H9 (cell line): ENCODE data around the gene ABCD4. TPM values are rescaled to one million over a fixed set of nuclear protein-coding genes. Genes with fewer than 3 reads are reported as not detected.
A peak's percentile ranks its signal among the peaks of the same experiment; 100 is the strongest.

ENCODE experiments used
- DNase-seq: peaks from one replicate; pipeline ENCODE4 v3.0.0-alpha.2; 2017
- H2AFZ ChIP-seq: one replicate; pipeline ENCODE4 v1.6.1; 2013; ENCODE audit warnings: mild to moderate bottlenecking, low read length, control low read depth, moderate library complexity
- H2AK5ac ChIP-seq: 2 replicates; pipeline ENCODE4 v1.6.1; 2013; ENCODE audit warnings: low read length, control low read depth, mixed read lengths; ENCODE audit not compliant: insufficient read length
- H2BK120ac ChIP-seq: one replicate; pipeline ENCODE4 v1.6.1; 2013; ENCODE audit warnings: low read depth, mild to moderate bottlenecking, low read length, control low read depth, inconsistent platforms; ENCODE audit not compliant: poor library complexity, severe bottlenecking
- H2BK12ac ChIP-seq: 2 replicates; pipeline ENCODE4 v1.6.1; 2013; ENCODE audit warnings: low read length, control low read depth, mixed read lengths, low read depth; ENCODE audit not compliant: insufficient read length
- H2BK15ac ChIP-seq: 2 replicates; pipeline ENCODE4 v1.6.1; 2013; ENCODE audit warnings: low read depth, low read length, control low read depth
- H2BK20ac ChIP-seq: one replicate; pipeline ENCODE4 v1.6.1; 2013; ENCODE audit warnings: low read depth, mild to moderate bottlenecking, low read length, control low read depth, inconsistent platforms; ENCODE audit not compliant: poor library complexity, severe bottlenecking
- H2BK5ac ChIP-seq: 2 replicates; pipeline ENCODE4 v1.6.1; 2013; ENCODE audit warnings: low read length, control low read depth, mixed read lengths; ENCODE audit not compliant: insufficient read length
- H3K14ac ChIP-seq: 2 replicates; pipeline ENCODE4 v1.6.1; 2013; ENCODE audit warnings: low read length, control low read depth; ENCODE audit not compliant: insufficient read depth
- H3K18ac ChIP-seq: 2 replicates; pipeline ENCODE4 v1.6.1; 2013; ENCODE audit warnings: low read depth, mild to moderate bottlenecking, mixed read lengths, low read length, control low read depth; ENCODE audit not compliant: insufficient read length
- H3K23ac ChIP-seq: 2 replicates; pipeline ENCODE4 v1.6.1; 2013; ENCODE audit warnings: low read length, control low read depth, mixed read lengths, low read depth; ENCODE audit not compliant: insufficient read length
- H3K23me2 ChIP-seq: 2 replicates; pipeline ENCODE4 v1.6.1; 2013; ENCODE audit warnings: low read depth, mild to moderate bottlenecking, mixed read lengths, low read length, control low read depth; ENCODE audit not compliant: insufficient read length, poor library complexity, severe bottlenecking
- H3K27ac ChIP-seq: 2 replicates; pipeline ENCODE4 v1.5.1; 2013; ENCODE audit warnings: low read length, control low read depth, mixed read lengths, low read depth; ENCODE audit not compliant: insufficient read length
- H3K27me3 ChIP-seq: 2 replicates; pipeline ENCODE4 v1.6.1; 2013; ENCODE audit warnings: low read length, control low read depth, inconsistent platforms; ENCODE audit not compliant: insufficient read depth
- H3K4ac ChIP-seq: 2 replicates; pipeline ENCODE4 v1.6.1; 2013; ENCODE audit warnings: low read depth, mild to moderate bottlenecking, control low read depth, inconsistent platforms, low read length, moderate library complexity
- H3K4me1 ChIP-seq: 2 replicates; pipeline ENCODE4 v1.6.1; 2013; ENCODE audit warnings: low read length, control low read depth, inconsistent platforms; ENCODE audit not compliant: insufficient read depth
- H3K4me2 ChIP-seq: 2 replicates; pipeline ENCODE4 v1.6.1; 2013; ENCODE audit warnings: low read length, control low read depth, mixed read lengths; ENCODE audit not compliant: insufficient read length, insufficient read depth
- H3K56ac ChIP-seq: 2 replicates; pipeline ENCODE4 v1.6.1; 2013; ENCODE audit warnings: low read depth, mild to moderate bottlenecking, mixed read lengths, low read length, control low read depth; ENCODE audit not compliant: insufficient read length
- H3K79me1 ChIP-seq: 2 replicates; pipeline ENCODE4 v1.6.1; 2013; ENCODE audit warnings: low read depth, mild to moderate bottlenecking, moderate library complexity, low read length, control low read depth, inconsistent platforms; ENCODE audit not compliant: insufficient read depth, poor library complexity, severe bottlenecking
- H3K79me2 ChIP-seq: 2 replicates; pipeline ENCODE4 v1.6.1; 2013; ENCODE audit warnings: low read length, control low read depth, inconsistent platforms; ENCODE audit not compliant: insufficient read depth
- H3K9ac ChIP-seq: 2 replicates; pipeline ENCODE4 v1.6.1; 2013; ENCODE audit warnings: low read length, control low read depth, mixed read lengths; ENCODE audit not compliant: insufficient read length; ENCODE audit errors: extremely low read depth
- H3K9me3 ChIP-seq: one replicate; pipeline ENCODE4 v1.6.1; 2013; ENCODE audit warnings: low read depth, low read length, inconsistent platforms; ENCODE audit not compliant: control insufficient read depth
- H3T11ph ChIP-seq: one replicate; pipeline ENCODE4 v1.6.1; 2013; ENCODE audit warnings: mild to moderate bottlenecking, low read length, control low read depth, inconsistent platforms
- H4K20me1 ChIP-seq: one replicate; pipeline ENCODE4 v1.6.1; 2013; ENCODE audit not compliant: control insufficient read depth, insufficient read length, insufficient read depth
- H4K5ac ChIP-seq: 2 replicates; pipeline ENCODE4 v1.6.1; 2013; ENCODE audit warnings: low read depth, mild to moderate bottlenecking, mixed read lengths, low read length, control low read depth; ENCODE audit not compliant: insufficient read length
- H4K8ac ChIP-seq: replicated peaks from 2 replicates; pipeline ENCODE4 v1.6.1; 2013; ENCODE audit warnings: low read length, control low read depth, mixed read lengths, low read depth; ENCODE audit not compliant: insufficient read length
- H4K91ac ChIP-seq: 2 replicates; pipeline ENCODE4 v1.6.1; 2013; ENCODE audit warnings: low read depth, mild to moderate bottlenecking, moderate library complexity, mixed read lengths, low read length, control low read depth; ENCODE audit not compliant: insufficient read length
- H3K27ac Mint-ChIP-seq, 3 experiments: 2 replicates in 2 of 3; 3 replicates in 1 of 3; pipeline ENCODE4 v1.8.0; 2020 to 2021; ENCODE audit warnings: mixed read lengths in 3 of 3, mild to moderate bottlenecking in 1 of 3, moderate library complexity in 1 of 3
- H3K27me3 Mint-ChIP-seq: 2 replicates; pipeline ENCODE4 v1.8.0; 2021; ENCODE audit warnings: low read depth, mild to moderate bottlenecking, moderate library complexity, mixed read lengths
- H3K36me3 Mint-ChIP-seq, 3 experiments: 2 replicates in 2 of 3; 3 replicates in 1 of 3; pipeline ENCODE4 v1.8.0; 2020 to 2021; ENCODE audit warnings: low read depth in 3 of 3, mixed read lengths in 3 of 3; ENCODE audit not compliant: insufficient read depth in 1 of 3
- H3K4me1 Mint-ChIP-seq, 2 experiments: 2 replicates each; pipeline ENCODE4 v1.8.0; 2020; ENCODE audit warnings: mixed read lengths in 2 of 2
- H3K4me3 Mint-ChIP-seq, 2 experiments: 2 replicates in 1 of 2; 3 replicates in 1 of 2; pipeline ENCODE4 v1.8.0; 2020 to 2021; ENCODE audit warnings: mild to moderate bottlenecking in 2 of 2, mixed read lengths in 2 of 2, moderate library complexity in 1 of 2
- H3K9me3 Mint-ChIP-seq, 2 experiments: 2 replicates in 1 of 2; 3 replicates in 1 of 2; pipeline ENCODE4 v1.8.0; 2020; ENCODE audit warnings: mild to moderate bottlenecking in 2 of 2, mixed read lengths in 2 of 2, moderate library complexity in 1 of 2
- CTCF ChIP-seq: fragments of 200-600 bp; sonication (generic); conservative IDR thresholded peaks from 3 replicates; pipeline ENCODE4 v1.8.0; 2021; ENCODE audit warnings: antibody characterized with exemption, mild to moderate bottlenecking
- WGBS: extraction: QIAGEN DNeasy Blood & Tissue Kit; methylation state at CpG from one replicate; pipeline ENCODE4 v1.1.7; 2013; ENCODE audit warnings: missing lambda C conversion rate, low lambda C conversion rate, mixed read lengths; ENCODE audit not compliant: insufficient read length; ENCODE audit errors: extremely low coverage; 5-methylcytosine and 5-hydroxymethylcytosine counted together
- total RNA-seq: library from RNA; stranded (reverse); gene quantifications from 2 replicates; pipeline ENCODE4 v1.2.1, GENCODE V29; 2021

Gene ABCD4
- total RNA-seq, 1 experiment from 2014 or later: 80.9 TPM

GRCh38 chr14:74350928-74351323 is 48.2 kb upstream of the ABCD4 start:
- Histone ChIP-seq H4K8ac (no peak overlapping the region), H2AFZ (no peak overlapping the region), H3K23me2 (peaks cover 29% of the 10 kb centered on the region), H4K5ac (no peak overlapping the region), H2BK20ac (no peak overlapping the region), H3K56ac (no peak overlapping the region), H3K9me3 (no peaks in the 10 kb centered on the region), H3K23ac (no peak overlapping the region), H3K79me2 (peaks cover 58% of the 10 kb centered on the region), H3K14ac (no peak overlapping the region), H2BK120ac (no peak overlapping the region), H3K18ac (no peak overlapping the region), H3K27me3 (no peaks in the 10 kb centered on the region), H3K79me1 (no peaks in the 10 kb centered on the region), H4K91ac (no peak overlapping the region), H3K4me1 (peaks cover 3% of the 10 kb centered on the region; the same call in 1 of the 2 replicates), H2BK12ac (no peak overlapping the region), H4K20me1 (no peaks in the 10 kb centered on the region), H2BK15ac (no peak overlapping the region), H3K4ac (no peak overlapping the region), H3T11ph (no peak overlapping the region), H3K27ac (no peak overlapping the region), H2AK5ac (no peak overlapping the region), H2BK5ac (no peak overlapping the region), H3K9ac (peak overlapping the region; percentile 76), H3K4me2 (peak overlapping the region; percentile 90)
- no CpG with 5 or more reads among the region's 1 CpG for WGBS
- H3K27ac Mint-ChIP-seq: peak overlapping the region in 1 of 3 experiments; percentile 88; a peak in 1 of 7 replicates
- no peak for DNase-seq
- H3K4me3 Mint-ChIP-seq: peak overlapping the region; percentile 92 to 96
- peaks cover 47 to 58% of the 10 kb centered on the region in 2 experiments for H3K4me1 Mint-ChIP-seq
- no peak for TF ChIP-seq CTCF
- H3K27me3 Mint-ChIP-seq: no peaks in the 10 kb centered on the region
- peaks cover 15 to 36% (median 24%) of the 10 kb centered on the region in 3 experiments; a peak in 6 of 7 replicates for H3K36me3 Mint-ChIP-seq
- no peaks in the 10 kb centered on the region for H3K9me3 Mint-ChIP-seq
